H9 (cell line): Measurements from ENCODE around the gene CTIF. TPM values are rescaled to one million over a fixed set of nuclear protein-coding genes. Genes with fewer than 3 reads are reported as not detected.

Experiments used
- DNase-seq: peaks from one replicate; pipeline ENCODE4 v3.0.0-alpha.2; 2017
- H2AFZ ChIP-seq: one replicate; pipeline ENCODE4 v1.6.1; 2013; ENCODE audit warnings: mild to moderate bottlenecking, low read length, control low read depth, moderate library complexity
- H2AK5ac ChIP-seq: 2 replicates; pipeline ENCODE4 v1.6.1; 2013; ENCODE audit warnings: low read length, control low read depth, mixed read lengths; ENCODE audit not compliant: insufficient read length
- H2BK120ac ChIP-seq: one replicate; pipeline ENCODE4 v1.6.1; 2013; ENCODE audit warnings: low read depth, mild to moderate bottlenecking, low read length, control low read depth, inconsistent platforms; ENCODE audit not compliant: poor library complexity, severe bottlenecking
- H2BK12ac ChIP-seq: 2 replicates; pipeline ENCODE4 v1.6.1; 2013; ENCODE audit warnings: low read length, control low read depth, mixed read lengths, low read depth; ENCODE audit not compliant: insufficient read length
- H2BK15ac ChIP-seq: 2 replicates; pipeline ENCODE4 v1.6.1; 2013; ENCODE audit warnings: low read depth, low read length, control low read depth
- H2BK20ac ChIP-seq: one replicate; pipeline ENCODE4 v1.6.1; 2013; ENCODE audit warnings: low read depth, mild to moderate bottlenecking, low read length, control low read depth, inconsistent platforms; ENCODE audit not compliant: poor library complexity, severe bottlenecking
- H2BK5ac ChIP-seq: 2 replicates; pipeline ENCODE4 v1.6.1; 2013; ENCODE audit warnings: low read length, control low read depth, mixed read lengths; ENCODE audit not compliant: insufficient read length
- H3K14ac ChIP-seq: 2 replicates; pipeline ENCODE4 v1.6.1; 2013; ENCODE audit warnings: low read length, control low read depth; ENCODE audit not compliant: insufficient read depth
- H3K18ac ChIP-seq: 2 replicates; pipeline ENCODE4 v1.6.1; 2013; ENCODE audit warnings: low read depth, mild to moderate bottlenecking, mixed read lengths, low read length, control low read depth; ENCODE audit not compliant: insufficient read length
- H3K23ac ChIP-seq: 2 replicates; pipeline ENCODE4 v1.6.1; 2013; ENCODE audit warnings: low read length, control low read depth, mixed read lengths, low read depth; ENCODE audit not compliant: insufficient read length
- H3K23me2 ChIP-seq: 2 replicates; pipeline ENCODE4 v1.6.1; 2013; ENCODE audit warnings: low read depth, mild to moderate bottlenecking, mixed read lengths, low read length, control low read depth; ENCODE audit not compliant: insufficient read length, poor library complexity, severe bottlenecking
- H3K27ac ChIP-seq: 2 replicates; pipeline ENCODE4 v1.5.1; 2013; ENCODE audit warnings: low read length, control low read depth, mixed read lengths, low read depth; ENCODE audit not compliant: insufficient read length
- H3K27me3 ChIP-seq: 2 replicates; pipeline ENCODE4 v1.6.1; 2013; ENCODE audit warnings: low read length, control low read depth, inconsistent platforms; ENCODE audit not compliant: insufficient read depth
- H3K4ac ChIP-seq: 2 replicates; pipeline ENCODE4 v1.6.1; 2013; ENCODE audit warnings: low read depth, mild to moderate bottlenecking, control low read depth, inconsistent platforms, low read length, moderate library complexity
- H3K4me1 ChIP-seq: 2 replicates; pipeline ENCODE4 v1.6.1; 2013; ENCODE audit warnings: low read length, control low read depth, inconsistent platforms; ENCODE audit not compliant: insufficient read depth
- H3K4me2 ChIP-seq: 2 replicates; pipeline ENCODE4 v1.6.1; 2013; ENCODE audit warnings: low read length, control low read depth, mixed read lengths; ENCODE audit not compliant: insufficient read length, insufficient read depth
- H3K56ac ChIP-seq: 2 replicates; pipeline ENCODE4 v1.6.1; 2013; ENCODE audit warnings: low read depth, mild to moderate bottlenecking, mixed read lengths, low read length, control low read depth; ENCODE audit not compliant: insufficient read length
- H3K79me1 ChIP-seq: 2 replicates; pipeline ENCODE4 v1.6.1; 2013; ENCODE audit warnings: low read depth, mild to moderate bottlenecking, moderate library complexity, low read length, control low read depth, inconsistent platforms; ENCODE audit not compliant: insufficient read depth, poor library complexity, severe bottlenecking
- H3K79me2 ChIP-seq: 2 replicates; pipeline ENCODE4 v1.6.1; 2013; ENCODE audit warnings: low read length, control low read depth, inconsistent platforms; ENCODE audit not compliant: insufficient read depth
- H3K9ac ChIP-seq: 2 replicates; pipeline ENCODE4 v1.6.1; 2013; ENCODE audit warnings: low read length, control low read depth, mixed read lengths; ENCODE audit not compliant: insufficient read length; ENCODE audit errors: extremely low read depth
- H3K9me3 ChIP-seq: one replicate; pipeline ENCODE4 v1.6.1; 2013; ENCODE audit warnings: low read depth, low read length, inconsistent platforms; ENCODE audit not compliant: control insufficient read depth
- H3T11ph ChIP-seq: one replicate; pipeline ENCODE4 v1.6.1; 2013; ENCODE audit warnings: mild to moderate bottlenecking, low read length, control low read depth, inconsistent platforms
- H4K20me1 ChIP-seq: one replicate; pipeline ENCODE4 v1.6.1; 2013; ENCODE audit not compliant: control insufficient read depth, insufficient read length, insufficient read depth
- H4K5ac ChIP-seq: 2 replicates; pipeline ENCODE4 v1.6.1; 2013; ENCODE audit warnings: low read depth, mild to moderate bottlenecking, mixed read lengths, low read length, control low read depth; ENCODE audit not compliant: insufficient read length
- H4K8ac ChIP-seq: replicated peaks from 2 replicates; pipeline ENCODE4 v1.6.1; 2013; ENCODE audit warnings: low read length, control low read depth, mixed read lengths, low read depth; ENCODE audit not compliant: insufficient read length
- H4K91ac ChIP-seq: 2 replicates; pipeline ENCODE4 v1.6.1; 2013; ENCODE audit warnings: low read depth, mild to moderate bottlenecking, moderate library complexity, mixed read lengths, low read length, control low read depth; ENCODE audit not compliant: insufficient read length
- H3K27ac Mint-ChIP-seq, 3 experiments: 2 replicates in 2 of 3; 3 replicates in 1 of 3; pipeline ENCODE4 v1.8.0; 2020 to 2021; ENCODE audit warnings: mixed read lengths in 3 of 3, mild to moderate bottlenecking in 1 of 3, moderate library complexity in 1 of 3
- H3K27me3 Mint-ChIP-seq: 2 replicates; pipeline ENCODE4 v1.8.0; 2021; ENCODE audit warnings: low read depth, mild to moderate bottlenecking, moderate library complexity, mixed read lengths
- H3K36me3 Mint-ChIP-seq, 3 experiments: 2 replicates in 2 of 3; 3 replicates in 1 of 3; pipeline ENCODE4 v1.8.0; 2020 to 2021; ENCODE audit warnings: low read depth in 3 of 3, mixed read lengths in 3 of 3; ENCODE audit not compliant: insufficient read depth in 1 of 3
- H3K4me1 Mint-ChIP-seq, 2 experiments: 2 replicates each; pipeline ENCODE4 v1.8.0; 2020; ENCODE audit warnings: mixed read lengths in 2 of 2
- H3K4me3 Mint-ChIP-seq, 2 experiments: 2 replicates in 1 of 2; 3 replicates in 1 of 2; pipeline ENCODE4 v1.8.0; 2020 to 2021; ENCODE audit warnings: mild to moderate bottlenecking in 2 of 2, mixed read lengths in 2 of 2, moderate library complexity in 1 of 2
- H3K9me3 Mint-ChIP-seq, 2 experiments: 2 replicates in 1 of 2; 3 replicates in 1 of 2; pipeline ENCODE4 v1.8.0; 2020; ENCODE audit warnings: mild to moderate bottlenecking in 2 of 2, mixed read lengths in 2 of 2, moderate library complexity in 1 of 2
- CTCF ChIP-seq: fragments of 200-600 bp; sonication (generic); conservative IDR thresholded peaks from 3 replicates; pipeline ENCODE4 v1.8.0; 2021; ENCODE audit warnings: antibody characterized with exemption, mild to moderate bottlenecking
- WGBS: extraction: QIAGEN DNeasy Blood & Tissue Kit; methylation state at CpG from one replicate; pipeline ENCODE4 v1.1.7; 2013; ENCODE audit warnings: missing lambda C conversion rate, low lambda C conversion rate, mixed read lengths; ENCODE audit not compliant: insufficient read length; ENCODE audit errors: extremely low coverage; 5-methylcytosine and 5-hydroxymethylcytosine counted together
- total RNA-seq: library from RNA; stranded (reverse); gene quantifications from 2 replicates; pipeline ENCODE4 v1.2.1, GENCODE V29; 2021

Gene CTIF
- total RNA-seq, 1 experiment from 2014 or later, result 15.8 TPM

- Histone ChIP-seq H4K5ac (no peak overlapping the region), H3K9ac (no peak overlapping the region), H3K9me3 (no peaks in the 10 kb centered on the region), H2AFZ (no peak overlapping the region), H4K20me1 (no peaks in the 10 kb centered on the region), H2BK12ac (no peak overlapping the region), H3T11ph (no peak overlapping the region), H3K23me2 (no peaks in the 10 kb centered on the region), H3K27ac (no peak overlapping the region), H3K56ac (no peak overlapping the region), H3K23ac (no peak overlapping the region), H2BK20ac (no peak overlapping the region), H3K79me1 (no peaks in the 10 kb centered on the region), H3K4ac (no peak overlapping the region), H3K4me1 (no peaks in the 10 kb centered on the region), H3K18ac (no peak overlapping the region), H2AK5ac (no peak overlapping the region), H3K4me2 (no peak overlapping the region), H4K8ac (no peak overlapping the region), H2BK120ac (no peak overlapping the region), H2BK15ac (no peak overlapping the region), H3K27me3 (no peaks in the 10 kb centered on the region), H4K91ac (no peak overlapping the region), H3K79me2 (no peaks in the 10 kb centered on the region), H2BK5ac (no peak overlapping the region), H3K14ac (no peak overlapping the region)
- TF ChIP-seq CTCF, result no peak
- peaks cover 8% of the 10 kb centered on the region for H3K27me3 Mint-ChIP-seq
- H3K36me3 Mint-ChIP-seq, result peaks cover 0 to 4% (median 4%) of the 10 kb centered on the region in 3 experiments; a peak in 4 of 7 replicates
- peaks cover 5 to 6% of the 10 kb centered on the region in 2 experiments; a peak in 3 of 4 replicates for H3K4me1 Mint-ChIP-seq
- H3K9me3 Mint-ChIP-seq, result peaks cover 6 to 8% of the 10 kb centered on the region in 2 experiments; a peak in 3 of 5 replicates
- WGBS, result no CpG with 5 or more reads among the region's 6 CpGs
- H3K27ac Mint-ChIP-seq, result no peak overlapping the region
- H3K4me3 Mint-ChIP-seq, result no peak overlapping the region
- no peak for DNase-seq
These were observed 370.9 kb downstream of the CTIF start for GRCh38 chr18:48909721-48910120.
